Hematopoietic multipotent progenitor cell treated with erythropoietin and hydrocortisone succinate and interleukin-3 and kit ligand, for 4 days (in vitro differentiated cells): Measurements from ENCODE around the gene ZNF83.
A peak's percentile ranks its signal among the peaks of the same experiment; 100 is the strongest.
"Not testable (repeated sequence)": the region's sequence is repeated elsewhere in the genome, so short reads cannot be mapped to it uniquely, and the experiment has no call there.

ENCODE experiments used
- DNase-seq: peaks from one replicate; pipeline ENCODE4 v3.0.0-alpha.2; 2015

Gene ZNF83

GRCh38 chr19:52637718-52638585, at the start of gene ZNF83:
TSS of gene ZNF83 (minus strand) at chr19:52638355.
- DNase-seq = peak; percentile 98

- no peak for DNase-seq
Measured at GRCh38 chr19:52687684-52688083, 49.5 kb upstream of the ZNF83 start.

- DNase-seq = no peak
Measured at GRCh38 chr19:52685811-52686210, 47.7 kb upstream of the ZNF83 start.

GRCh38 chr19:52681216-52681615, 43.1 kb upstream of the ZNF83 start:
- DNase-seq = not testable (repeated sequence)

GRCh38 chr19:52679598-52679997, 41.4 kb upstream of the ZNF83 start:
- no peak for DNase-seq

GRCh38 chr19:52675239-52675638, 37.1 kb upstream of the ZNF83 start:
- DNase-seq = not testable (repeated sequence)

- DNase-seq = no peak
Measured at GRCh38 chr19:52673014-52673413, 34.9 kb upstream of the ZNF83 start.

GRCh38 chr19:52670046-52670445, 31.9 kb upstream of the ZNF83 start:
- DNase-seq = no peak

- no peak for DNase-seq
Measured at GRCh38 chr19:52669586-52669985, 31.4 kb upstream of the ZNF83 start.

- DNase-seq = no peak
Measured at GRCh38 chr19:52667972-52668371, 29.8 kb upstream of the ZNF83 start.

- no peak for DNase-seq
Measured at GRCh38 chr19:52666506-52666905, 28.4 kb upstream of the ZNF83 start.

- no peak for DNase-seq
Measured at GRCh38 chr19:52665529-52665928, 27.4 kb upstream of the ZNF83 start.

GRCh38 chr19:52665027-52665426, 26.9 kb upstream of the ZNF83 start:
- DNase-seq = no peak

GRCh38 chr19:52664461-52664860, 26.3 kb upstream of the ZNF83 start:
- DNase-seq = peak; percentile 37

- DNase-seq = no peak
Measured at GRCh38 chr19:52662631-52663030, 24.5 kb upstream of the ZNF83 start.

GRCh38 chr19:52660981-52661380, 22.8 kb upstream of the ZNF83 start:
- no peak for DNase-seq

GRCh38 chr19:52659013-52659412, 20.9 kb upstream of the ZNF83 start:
- DNase-seq = no peak

- no peak for DNase-seq
Measured at GRCh38 chr19:52658595-52658994, 20.4 kb upstream of the ZNF83 start.

- DNase-seq = no peak
Measured at GRCh38 chr19:52653161-52653560, 15.0 kb upstream of the ZNF83 start.

GRCh38 chr19:52651956-52652355, 13.8 kb upstream of the ZNF83 start:
- DNase-seq = no peak

- no peak for DNase-seq
Measured at GRCh38 chr19:52648336-52649016, 10.3 kb upstream of the ZNF83 start.

- peak; percentile 86 for DNase-seq
Measured at GRCh38 chr19:52646571-52647217, 8.5 kb upstream of the ZNF83 start.

- peak; percentile 39 for DNase-seq
Measured at GRCh38 chr19:52640916-52641315, 2.8 kb upstream of the ZNF83 start.

- no peak for DNase-seq
Measured at GRCh38 chr19:52639996-52640395, 1.8 kb upstream of the ZNF83 start.
